ENCODE results near the gene SMC5.

Gene SMC5

DNA sequence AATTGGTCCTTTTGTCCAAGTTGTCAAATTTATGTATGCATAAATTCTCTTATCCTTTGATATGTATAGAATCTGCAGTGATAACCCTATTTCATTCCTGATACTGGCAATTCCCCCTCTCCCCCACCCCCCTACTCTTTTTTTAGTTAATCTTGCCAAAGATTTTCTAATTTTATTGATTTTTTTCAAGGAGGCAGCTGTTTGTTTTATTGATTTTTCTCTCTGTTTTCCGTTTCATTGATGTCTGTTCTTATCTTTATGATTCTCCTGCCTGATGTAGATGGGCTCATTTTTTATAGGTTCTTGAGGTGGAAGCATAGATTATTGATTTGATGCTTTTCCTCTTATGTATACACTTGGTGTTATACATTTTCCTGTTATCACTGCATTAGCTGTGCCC is 34.4 kb downstream of the SMC5 start:
- no peak for DNase-seq
- Histone ChIP-seq H3K4me3 (ENCODE audit: low read depth, low read length) (no peak overlapping the region), H3K4me1 (no peaks in the 10 kb centered on the region), H3K9me3 (no peaks in the 10 kb centered on the region; the same call in 1 of the 2 replicates), H3K27me3 (no peaks in the 10 kb centered on the region), H3K36me3 (peaks cover 24% of the 10 kb centered on the region)
- TF ChIP-seq, protein P1, sequence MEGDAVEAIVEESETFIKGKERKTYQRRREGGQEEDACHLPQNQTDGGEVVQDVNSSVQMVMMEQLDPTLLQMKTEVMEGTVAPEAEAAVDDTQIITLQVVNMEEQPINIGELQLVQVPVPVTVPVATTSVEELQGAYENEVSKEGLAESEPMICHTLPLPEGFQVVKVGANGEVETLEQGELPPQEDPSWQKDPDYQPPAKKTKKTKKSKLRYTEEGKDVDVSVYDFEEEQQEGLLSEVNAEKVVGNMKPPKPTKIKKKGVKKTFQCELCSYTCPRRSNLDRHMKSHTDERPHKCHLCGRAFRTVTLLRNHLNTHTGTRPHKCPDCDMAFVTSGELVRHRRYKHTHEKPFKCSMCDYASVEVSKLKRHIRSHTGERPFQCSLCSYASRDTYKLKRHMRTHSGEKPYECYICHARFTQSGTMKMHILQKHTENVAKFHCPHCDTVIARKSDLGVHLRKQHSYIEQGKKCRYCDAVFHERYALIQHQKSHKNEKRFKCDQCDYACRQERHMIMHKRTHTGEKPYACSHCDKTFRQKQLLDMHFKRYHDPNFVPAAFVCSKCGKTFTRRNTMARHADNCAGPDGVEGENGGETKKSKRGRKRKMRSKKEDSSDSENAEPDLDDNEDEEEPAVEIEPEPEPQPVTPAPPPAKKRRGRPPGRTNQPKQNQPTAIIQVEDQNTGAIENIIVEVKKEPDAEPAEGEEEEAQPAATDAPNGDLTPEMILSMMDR (IDR thresholded peaks at IDR 0.05; ENCODE audit: low read depth, low read length), result no peak

DNA sequence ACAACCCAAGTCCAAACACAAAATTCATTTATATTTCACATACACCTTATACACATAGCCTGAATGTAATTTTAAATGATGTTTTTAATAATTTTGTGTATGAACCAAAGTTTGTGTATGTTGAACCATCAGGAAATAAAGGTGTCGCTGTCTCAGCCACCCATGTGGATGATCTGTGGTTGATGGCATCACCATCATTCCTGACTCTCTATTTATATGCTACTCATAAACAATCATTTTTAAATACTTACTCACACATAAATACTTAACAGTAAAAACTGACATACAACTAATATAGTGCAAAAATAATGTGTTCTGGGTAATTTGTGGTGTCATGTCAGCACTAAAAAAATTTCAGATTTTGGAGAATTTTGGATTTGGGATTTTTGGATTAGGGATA is 38.4 kb downstream of the SMC5 start:
- no peaks in the 10 kb centered on the region; the same call in 1 of the 2 replicates for H3K9me3 ChIP-seq
- peaks cover 49% of the 10 kb centered on the region for H3K36me3 ChIP-seq
- no peaks in the 10 kb centered on the region for H3K4me1 ChIP-seq
- no peaks in the 10 kb centered on the region for H3K27me3 ChIP-seq
- no peak for DNase-seq
- H3K4me3 ChIP-seq (ENCODE audit: low read depth, low read length), result no peak overlapping the region
- TF ChIP-seq, protein P1 (IDR thresholded peaks at IDR 0.05; ENCODE audit: low read depth, low read length), result no peak

DNA sequence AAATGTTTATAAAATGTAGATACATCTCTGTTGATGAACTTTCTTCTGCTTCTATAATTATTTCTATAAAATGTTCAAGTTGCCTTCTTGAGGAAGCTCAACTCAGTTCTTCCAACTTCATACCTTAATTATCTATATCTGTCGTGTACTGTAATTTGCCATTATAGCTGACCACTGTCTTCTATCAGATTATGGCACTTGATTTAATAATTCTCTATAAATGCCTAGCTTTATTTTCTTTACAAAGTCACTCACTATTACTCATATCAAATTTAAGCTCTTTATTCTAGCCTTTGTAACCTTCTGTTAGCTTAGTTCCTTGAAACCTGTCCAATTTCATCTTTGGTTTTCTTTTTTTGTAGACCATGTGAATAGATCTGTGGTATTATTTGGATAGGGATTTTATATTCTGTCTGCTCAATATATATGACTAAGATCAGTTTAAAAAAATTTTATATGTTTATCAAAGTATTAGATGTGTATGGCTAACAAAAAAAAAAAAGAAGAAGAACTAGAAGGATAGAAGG is 39.5 kb downstream of the SMC5 start:
- TF ChIP-seq, protein P1 (IDR thresholded peaks at IDR 0.05; ENCODE audit: low read depth, low read length), result no peak
- H3K27me3 ChIP-seq, result no peaks in the 10 kb centered on the region
- no peaks in the 10 kb centered on the region for H3K4me1 ChIP-seq
- H3K4me3 ChIP-seq (ENCODE audit: low read depth, low read length), result no peak overlapping the region
- peaks cover 49% of the 10 kb centered on the region for H3K36me3 ChIP-seq
- H3K9me3 ChIP-seq, result no peaks in the 10 kb centered on the region
- DNase-seq, result no peak

DNA sequence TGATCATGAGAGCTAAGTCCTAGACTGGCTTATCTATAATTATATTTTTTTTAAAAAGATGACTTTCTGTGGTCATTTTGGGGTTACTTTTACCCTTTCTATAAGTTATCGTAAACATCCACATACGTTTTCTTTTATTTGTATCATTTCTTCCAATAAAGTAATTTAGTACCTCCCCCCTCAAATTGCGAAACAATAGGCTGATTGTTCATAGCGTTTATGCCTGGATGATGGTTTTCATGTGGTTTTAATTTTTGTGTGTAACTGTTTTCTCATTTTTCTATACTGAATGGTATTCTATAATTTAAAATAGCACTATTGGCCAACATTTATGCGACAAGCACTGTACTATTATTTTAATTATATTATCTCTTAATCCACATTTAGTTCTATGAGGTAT is 44.5 kb downstream of the SMC5 start:
- no peak for DNase-seq
- peaks cover 35% of the 10 kb centered on the region for H3K36me3 ChIP-seq
- H3K4me1 ChIP-seq, result no peaks in the 10 kb centered on the region
- H3K9me3 ChIP-seq, result no peaks in the 10 kb centered on the region
- H3K4me3 ChIP-seq (ENCODE audit: low read depth, low read length), result no peak overlapping the region
- no peaks in the 10 kb centered on the region for H3K27me3 ChIP-seq
- TF ChIP-seq, protein P1 (IDR thresholded peaks at IDR 0.05; ENCODE audit: low read depth, low read length), result no peak

DNA sequence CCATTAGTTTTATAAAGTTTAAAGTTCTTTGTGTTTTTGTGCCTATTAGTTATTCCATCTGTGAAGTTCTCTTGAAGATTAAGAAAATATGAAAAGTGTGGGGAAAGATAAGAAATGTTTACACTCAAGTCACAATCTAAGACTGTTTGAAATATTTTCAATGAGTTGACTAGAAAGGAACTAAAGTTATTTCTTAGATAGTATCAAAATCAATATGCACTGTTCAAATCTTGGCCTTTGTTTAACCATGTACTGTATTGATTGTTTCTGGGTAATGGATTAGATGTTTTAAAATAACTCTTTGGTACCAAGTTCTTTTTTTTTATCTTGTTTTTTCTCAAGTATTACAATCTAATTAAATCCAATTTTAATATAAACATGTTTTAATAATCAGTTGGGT is 46.0 kb downstream of the SMC5 start:
- TF ChIP-seq, protein P1 (IDR thresholded peaks at IDR 0.05; ENCODE audit: low read depth, low read length), result no peak
- no peak overlapping the region for H3K4me3 ChIP-seq (ENCODE audit: low read depth, low read length)
- peaks cover 29% of the 10 kb centered on the region for H3K36me3 ChIP-seq
- no peak for DNase-seq
- no peaks in the 10 kb centered on the region for H3K27me3 ChIP-seq
- H3K4me1 ChIP-seq, result no peaks in the 10 kb centered on the region
- no peaks in the 10 kb centered on the region for H3K9me3 ChIP-seq

DNA sequence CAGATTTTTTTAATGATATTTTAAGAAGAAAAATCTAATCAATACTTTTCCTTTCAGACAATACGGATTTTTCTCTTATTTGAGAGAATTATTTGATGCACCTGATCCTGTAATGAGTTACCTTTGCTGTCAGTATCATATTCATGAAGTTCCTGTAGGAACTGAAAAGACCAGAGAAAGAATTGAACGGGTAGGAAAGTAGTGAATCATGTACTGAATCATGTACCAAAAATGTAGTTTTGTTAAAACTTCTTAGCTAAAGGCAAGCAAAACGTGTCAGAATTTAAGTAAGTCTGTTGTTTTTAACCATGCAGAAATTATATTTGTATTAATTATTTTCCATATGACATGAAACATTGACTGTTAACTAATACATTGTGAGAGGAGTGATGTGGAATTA is 56.6 kb downstream of the SMC5 start:
- Histone ChIP-seq H3K27me3 (no peaks in the 10 kb centered on the region), H3K4me3 (ENCODE audit: low read depth, low read length) (no peak overlapping the region), H3K4me1 (no peaks in the 10 kb centered on the region), H3K36me3 (peaks cover 30% of the 10 kb centered on the region), H3K9me3 (no peaks in the 10 kb centered on the region)
- TF ChIP-seq, protein P1 (IDR thresholded peaks at IDR 0.05; ENCODE audit: low read depth, low read length), result no peak
- no peak for DNase-seq
